ENCODE measurements around the gene CD99. TPM values are rescaled to one million over a fixed set of nuclear protein-coding genes. Genes with fewer than 3 reads are reported as not detected.

The CD99 gene
- total RNA-seq, 4 donors from 2014 or later, result 248 to 635 (median 378) TPM

GRCh38 chrX:2676794-2677675, 14.1 kb upstream of the CD99 start:
- no peak for TF ChIP-seq CTCF (IDR thresholded peaks at IDR 0.05; ENCODE audit: low read depth)

GRCh38 chrX:2677764-2678163, 13.3 kb upstream of the CD99 start:
- TF ChIP-seq CTCF (IDR thresholded peaks at IDR 0.05; ENCODE audit: low read depth), result no peak

- TF ChIP-seq CTCF (IDR thresholded peaks at IDR 0.05; ENCODE audit: low read depth), result no peak
Observed at GRCh38 chrX:2678583-2678982, 12.5 kb upstream of the CD99 start.

- TF ChIP-seq CTCF (IDR thresholded peaks at IDR 0.05; ENCODE audit: low read depth), result no peak
Observed at GRCh38 chrX:2679534-2680485, 11.3 kb upstream of the CD99 start.

GRCh38 chrX:2680486-2681348, 10.4 kb upstream of the CD99 start:
- TF ChIP-seq CTCF (IDR thresholded peaks at IDR 0.05; ENCODE audit: low read depth), result no peak

- TF ChIP-seq CTCF (IDR thresholded peaks at IDR 0.05; ENCODE audit: low read depth), result no peak
Observed at GRCh38 chrX:2682565-2683177, 8.4 kb upstream of the CD99 start.
